ENCODE results near the gene TNPO3. TPM values are rescaled to one million over a fixed set of nuclear protein-coding genes. Genes with fewer than 3 reads are reported as not detected.

The TNPO3 gene
- total RNA-seq, 1 experiment from 2014 or later, result 59.2 TPM

GRCh38 chr7:128988372-128988771 is 66.5 kb downstream of the TNPO3 start:
- Histone ChIP-seq H3K9me3 (ENCODE audit: insufficient read depth, low read depth) (no peaks in the 10 kb centered on the region), H3K4me3 (no peak overlapping the region), H3K36me3 (ENCODE audit: low read depth) (0 out of 2 replicates have a peak, but pooled peaks cover 25% of the 10 kb centered on the region), H3K79me2 (ENCODE audit: low read depth) (no peaks in the 10 kb centered on the region), H3F3A (ENCODE audit: insufficient read depth, low read depth) (no peaks in the 10 kb centered on the region), H3K27me3 (ENCODE audit: insufficient read depth, low read depth) (no peaks in the 10 kb centered on the region), H3K4me2 (no peak overlapping the region), H3K27ac (no peak overlapping the region), H3K9me2 (ENCODE audit: insufficient read depth) (no peaks in the 10 kb centered on the region), H3K4me1 (replicated peaks; ENCODE audit: insufficient read depth) (no peaks in the 10 kb centered on the region), H4K20me1 (ENCODE audit: insufficient read depth) (no peaks in the 10 kb centered on the region; the same call in 1 of the 2 replicates), H2AFZ (no peak overlapping the region)
- no TSS peak for BruUV-seq (replicated peaks)
- ChIA-PET POLR2A (ENCODE audit: unreplicated experiment) (no interaction called here), CTCF (no interaction called here)
- intact Hi-C loops (cut with micrococcal nuclease; ENCODE audit: unreplicated experiment), result no loop called here
- TF ChIP-seq CTCF (conservative IDR thresholded peaks at IDR 0.05), result no peak
- TF ChIP-seq EZH2 (IDR thresholded peaks at IDR 0.05; ENCODE audit: low read depth), result no peak
- no peak for DNase-seq

GRCh38 chr7:128986609-128987008 is 68.3 kb downstream of the TNPO3 start:
- Histone ChIP-seq H3K27me3 (ENCODE audit: insufficient read depth, low read depth) (no peaks in the 10 kb centered on the region), H3K9me2 (ENCODE audit: insufficient read depth) (no peaks in the 10 kb centered on the region), H3K4me2 (no peak overlapping the region), H3K4me1 (replicated peaks; ENCODE audit: insufficient read depth) (no peaks in the 10 kb centered on the region), H4K20me1 (ENCODE audit: insufficient read depth) (no peaks in the 10 kb centered on the region; the same call in 1 of the 2 replicates), H3F3A (ENCODE audit: insufficient read depth, low read depth) (no peaks in the 10 kb centered on the region), H3K36me3 (ENCODE audit: low read depth) (peaks cover 23% of the 10 kb centered on the region; the same call in 1 of the 2 replicates), H2AFZ (no peak overlapping the region), H3K79me2 (ENCODE audit: low read depth) (no peaks in the 10 kb centered on the region), H3K4me3 (no peak overlapping the region), H3K9me3 (ENCODE audit: insufficient read depth, low read depth) (no peaks in the 10 kb centered on the region), H3K27ac (no peak overlapping the region)
- ChIA-PET POLR2A (ENCODE audit: unreplicated experiment) (no interaction called here), CTCF (no interaction called here)
- BruUV-seq (replicated peaks), result no TSS peak
- TF ChIP-seq EZH2 (IDR thresholded peaks at IDR 0.05; ENCODE audit: low read depth), result no peak
- no peak for TF ChIP-seq CTCF (conservative IDR thresholded peaks at IDR 0.05)
- intact Hi-C loops (cut with micrococcal nuclease; ENCODE audit: unreplicated experiment), result no loop called here
- DNase-seq, result no peak

DNA sequence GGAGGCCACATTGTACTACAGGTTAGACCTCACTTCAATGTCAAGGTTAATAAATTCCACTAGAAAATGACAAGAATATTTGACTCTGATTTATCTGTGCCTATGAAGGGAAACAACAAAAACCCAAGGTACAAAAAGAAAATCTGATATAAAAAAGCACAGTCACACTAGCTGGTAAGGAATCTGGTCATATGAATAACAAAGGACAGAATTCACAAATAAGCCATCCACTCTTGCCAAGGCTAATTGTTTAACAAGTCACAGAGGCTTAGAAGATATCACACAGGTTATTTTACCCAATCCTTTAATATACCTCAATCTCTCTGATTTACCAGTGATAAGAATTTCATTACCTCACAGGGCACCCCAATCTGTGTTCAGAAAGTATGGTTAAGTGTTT is 69.3 kb downstream of the TNPO3 start:
- BruUV-seq (replicated peaks), result no TSS peak

More for the DNA sequence above, 69.3 kb downstream of the TNPO3 start:
- Histone ChIP-seq H3K79me2 (ENCODE audit: low read depth) (no peaks in the 10 kb centered on the region), H3K9me3 (ENCODE audit: insufficient read depth, low read depth) (no peaks in the 10 kb centered on the region), H3K27me3 (ENCODE audit: insufficient read depth, low read depth) (no peaks in the 10 kb centered on the region), H3K4me2 (no peak overlapping the region), H2AFZ (no peak overlapping the region), H3K9me2 (ENCODE audit: insufficient read depth) (no peaks in the 10 kb centered on the region), H3K4me1 (replicated peaks; ENCODE audit: insufficient read depth) (no peaks in the 10 kb centered on the region), H3K36me3 (ENCODE audit: low read depth) (peaks cover 20% of the 10 kb centered on the region; the same call in 1 of the 2 replicates), H3K27ac (no peak overlapping the region), H3F3A (ENCODE audit: insufficient read depth, low read depth) (no peaks in the 10 kb centered on the region), H4K20me1 (ENCODE audit: insufficient read depth) (no peaks in the 10 kb centered on the region), H3K4me3 (no peak overlapping the region)
- intact Hi-C loops (cut with micrococcal nuclease; ENCODE audit: unreplicated experiment), result no loop called here
- ChIA-PET POLR2A (ENCODE audit: unreplicated experiment) (no interaction called here), CTCF (no interaction called here)
- no peak for TF ChIP-seq EZH2 (IDR thresholded peaks at IDR 0.05; ENCODE audit: low read depth)
- TF ChIP-seq CTCF (conservative IDR thresholded peaks at IDR 0.05), result no peak
- no peak for DNase-seq
